ENCODE results near the gene EIF2S1.
"Not testable (repeated sequence)": the region's sequence is repeated elsewhere in the genome, so short reads cannot be mapped to it uniquely, and the experiment has no call there.

EIF2S1 gene

GRCh38 chr14:67396381-67396970 lies 36.3 kb downstream of the EIF2S1 start:
- no peak for DNase-seq (ENCODE audit: extremely low read depth, insufficient read length)
- no peak overlapping the region for H3K4me3 ChIP-seq (replicated peaks; ENCODE audit: low read depth, low read length)
- no peaks in the 10 kb centered on the region for H3K36me3 ChIP-seq (ENCODE audit: control insufficient read depth, insufficient read depth, low read length)
- H3K27me3 ChIP-seq (replicated peaks; ENCODE audit: control insufficient read depth, insufficient read depth, low read length) = peaks cover 1% of the 10 kb centered on the region
- no peak for TF ChIP-seq CTCF (IDR thresholded peaks at IDR 0.05; ENCODE audit: insufficient read depth, low read length, poor library complexity, severe bottlenecking)

- no peak for DNase-seq (ENCODE audit: extremely low read depth, insufficient read length)
- TF ChIP-seq CTCF (IDR thresholded peaks at IDR 0.05; ENCODE audit: insufficient read depth, low read length, poor library complexity, severe bottlenecking) = no peak
- no peaks in the 10 kb centered on the region for H3K36me3 ChIP-seq (ENCODE audit: control insufficient read depth, insufficient read depth, low read length)
- H3K4me3 ChIP-seq (replicated peaks; ENCODE audit: low read depth, low read length) = no peak overlapping the region
- peaks cover 1% of the 10 kb centered on the region for H3K27me3 ChIP-seq (replicated peaks; ENCODE audit: control insufficient read depth, insufficient read depth, low read length)
These were observed 37.4 kb downstream of the EIF2S1 start for GRCh38 chr14:67397536-67397935.

- no peak overlapping the region for H3K4me3 ChIP-seq (replicated peaks; ENCODE audit: low read depth, low read length)
- no peak for TF ChIP-seq CTCF (IDR thresholded peaks at IDR 0.05; ENCODE audit: insufficient read depth, low read length, poor library complexity, severe bottlenecking)
- H3K27me3 ChIP-seq (replicated peaks; ENCODE audit: control insufficient read depth, insufficient read depth, low read length) = peaks cover 1% of the 10 kb centered on the region
- DNase-seq (ENCODE audit: extremely low read depth, insufficient read length) = no peak
- H3K36me3 ChIP-seq (ENCODE audit: control insufficient read depth, insufficient read depth, low read length) = no peaks in the 10 kb centered on the region
These were observed 40.3 kb downstream of the EIF2S1 start for GRCh38 chr14:67400434-67400833.

GRCh38 chr14:67405771-67406170 lies 45.6 kb downstream of the EIF2S1 start:
- no peaks in the 10 kb centered on the region for H3K27me3 ChIP-seq (replicated peaks; ENCODE audit: control insufficient read depth, insufficient read depth, low read length)
- no peaks in the 10 kb centered on the region for H3K36me3 ChIP-seq (ENCODE audit: control insufficient read depth, insufficient read depth, low read length)
- no peak overlapping the region for H3K4me3 ChIP-seq (replicated peaks; ENCODE audit: low read depth, low read length)
- TF ChIP-seq CTCF (IDR thresholded peaks at IDR 0.05; ENCODE audit: insufficient read depth, low read length, poor library complexity, severe bottlenecking) = no peak
- DNase-seq (ENCODE audit: extremely low read depth, insufficient read length) = no peak

GRCh38 chr14:67408122-67408801 lies 48.1 kb downstream of the EIF2S1 start:
- not testable (repeated sequence) for DNase-seq (ENCODE audit: extremely low read depth, insufficient read length); H3K36me3 ChIP-seq (ENCODE audit: control insufficient read depth, insufficient read depth, low read length)

GRCh38 chr14:67409461-67409860 lies 49.3 kb downstream of the EIF2S1 start:
- Histone ChIP-seq H3K36me3 (ENCODE audit: control insufficient read depth, insufficient read depth, low read length) (no peaks in the 10 kb centered on the region), H3K27me3 (replicated peaks; ENCODE audit: control insufficient read depth, insufficient read depth, low read length) (0 out of 2 replicates have a peak, but pooled peaks cover 2% of the 10 kb centered on the region), H3K4me3 (replicated peaks; ENCODE audit: low read depth, low read length) (no peak overlapping the region)
- DNase-seq (ENCODE audit: extremely low read depth, insufficient read length) = no peak
- no peak for TF ChIP-seq CTCF (IDR thresholded peaks at IDR 0.05; ENCODE audit: insufficient read depth, low read length, poor library complexity, severe bottlenecking)

More at GRCh38 chr14:67408122-67408801, 48.1 kb downstream of the EIF2S1 start:
- H3K4me3 ChIP-seq (replicated peaks; ENCODE audit: low read depth, low read length); H3K27me3 ChIP-seq (replicated peaks; ENCODE audit: control insufficient read depth, insufficient read depth, low read length): not testable (repeated sequence)
